GM23338 (cell line): Measurements from ENCODE around the gene KRT3. TPM values are rescaled to one million over a fixed set of nuclear protein-coding genes. Genes with fewer than 3 reads are reported as not detected.

Source experiments
- ATAC-seq: fragments of 200-7000 bp; cut with Tn5 transposase; 3 replicates; pipeline ENCODE4 v1.9.1; 2020
- DNase-seq: peaks from one replicate; pipeline ENCODE4 v3.0.0-alpha.2; 2015; ENCODE audit warnings: low spot score
- H2AFZ ChIP-seq: fragments of 200-600 bp; sonication (generic); 2 replicates; pipeline ENCODE4 v1.8.0; 2016; ENCODE audit warnings: antibody characterized with exemption, mild to moderate bottlenecking, moderate library complexity
- H3F3A ChIP-seq: fragments of 200-600 bp; sonication (generic); replicated peaks from 2 replicates; pipeline ENCODE4 v1.8.0; 2017; ENCODE audit warnings: antibody characterized with exemption, mixed run types, low read depth
- H3K27ac ChIP-seq: fragments of 200-600 bp; sonication (generic); 2 replicates; pipeline ENCODE4 v1.6.1; 2016; ENCODE audit warnings: low read depth
- H3K27me3 ChIP-seq: fragments of 200-600 bp; sonication (generic); 2 replicates; pipeline ENCODE4 v1.8.0; 2016; ENCODE audit warnings: mild to moderate bottlenecking, mixed run types, moderate library complexity; ENCODE audit not compliant: insufficient read depth
- H3K36me3 ChIP-seq: fragments of 200-600 bp; sonication (generic); 2 replicates; pipeline ENCODE4 v1.8.0; 2016; ENCODE audit warnings: mild to moderate bottlenecking; ENCODE audit not compliant: insufficient read depth
- H3K4me1 ChIP-seq: fragments of 200-600 bp; sonication (generic); 2 replicates; pipeline ENCODE4 v1.8.0; 2016; ENCODE audit warnings: mild to moderate bottlenecking, moderate library complexity; ENCODE audit not compliant: insufficient read depth
- H3K4me2 ChIP-seq: fragments of 200-600 bp; sonication (generic); 2 replicates; pipeline ENCODE4 v1.7.1; 2017; ENCODE audit warnings: mixed run types
- H3K4me3 ChIP-seq: fragments of 200-600 bp; sonication (generic); 2 replicates; pipeline ENCODE4 v1.6.1; 2016; ENCODE audit warnings: mixed run types
- H3K79me2 ChIP-seq: fragments of 200-600 bp; sonication (generic); replicated peaks from 2 replicates; pipeline ENCODE4 v1.8.0; 2017; ENCODE audit warnings: mild to moderate bottlenecking; ENCODE audit not compliant: insufficient read depth
- H3K9me2 ChIP-seq: fragments of 200-600 bp; sonication (generic); 2 replicates; pipeline ENCODE4 v1.8.0; 2017; ENCODE audit not compliant: insufficient read depth
- H4K20me1 ChIP-seq: fragments of 200-600 bp; sonication (generic); replicated peaks from 2 replicates; pipeline ENCODE4 v1.8.0; 2017; ENCODE audit warnings: mild to moderate bottlenecking; ENCODE audit not compliant: insufficient read depth
- H3K27ac Mint-ChIP-seq: 2 replicates; pipeline ENCODE4 v1.8.0; 2020; ENCODE audit warnings: inconsistent platforms, mild to moderate bottlenecking, moderate library complexity, mixed read lengths
- H3K27me3 Mint-ChIP-seq: 3 replicates; pipeline ENCODE4 v1.8.0; 2022; ENCODE audit warnings: low read depth, mild to moderate bottlenecking, moderate library complexity, mixed read lengths, inconsistent platforms; ENCODE audit not compliant: insufficient read depth, poor library complexity
- H3K36me3 Mint-ChIP-seq: 3 replicates; pipeline ENCODE4 v1.8.0; 2021; ENCODE audit warnings: low read depth, mild to moderate bottlenecking, inconsistent platforms, moderate library complexity, mixed read lengths
- H3K4me1 Mint-ChIP-seq: 3 replicates; pipeline ENCODE4 v1.8.0; 2020; ENCODE audit warnings: mild to moderate bottlenecking, inconsistent platforms, mixed read lengths
- H3K4me3 Mint-ChIP-seq: 3 replicates; pipeline ENCODE4 v1.8.0; 2021; ENCODE audit warnings: moderate library complexity, mild to moderate bottlenecking, inconsistent platforms, mixed read lengths
- H3K9me3 Mint-ChIP-seq: 3 replicates; pipeline ENCODE4 v1.8.0; 2020; ENCODE audit warnings: moderate library complexity, mild to moderate bottlenecking, inconsistent platforms, mixed read lengths
- CREB1 ChIP-seq: fragments of 250-450 bp; sonication (Bioruptor Pico); IDR thresholded peaks from 2 replicates; pipeline ENCODE4 v1.5.0; 2020; ENCODE audit warnings: low read depth, mild to moderate bottlenecking, moderate library complexity
- EZH2 ChIP-seq: fragments of 200-600 bp; sonication (generic); IDR thresholded peaks from one replicate; pipeline ENCODE4 v1.8.0; 2017; ENCODE audit warnings: antibody characterized with exemption, mild to moderate bottlenecking, low read depth; ENCODE audit not compliant: unreplicated experiment
- EZH2phosphoT487 ChIP-seq: fragments of 200-600 bp; sonication (generic); IDR thresholded peaks from one replicate; pipeline ENCODE4 v1.8.1; 2018; ENCODE audit warnings: antibody characterized with exemption; ENCODE audit not compliant: unreplicated experiment
- JUNB ChIP-seq: IDR thresholded peaks from one replicate; pipeline ENCODE4 v1.6.1; 2016; ENCODE audit warnings: antibody characterized with exemption; ENCODE audit not compliant: unreplicated experiment
- NANOG ChIP-seq: IDR thresholded peaks from 2 replicates; pipeline ENCODE4 v1.6.1; 2016; ENCODE audit warnings: antibody characterized with exemption, borderline replicate concordance
- POLR2AphosphoS5 ChIP-seq: IDR thresholded peaks from 2 replicates; pipeline ENCODE4 v1.6.1; 2016; ENCODE audit warnings: antibody characterized with exemption, low read depth
- STAT1 ChIP-seq: IDR thresholded peaks from one replicate; pipeline ENCODE4 v1.6.1; 2016; ENCODE audit warnings: antibody characterized with exemption; ENCODE audit not compliant: unreplicated experiment
- ZNF114 ChIP-seq: fragments of 250-450 bp; sonication (Bioruptor Pico); IDR thresholded peaks from 2 replicates; pipeline ENCODE4 v1.5.0; 2020; ENCODE audit warnings: mild to moderate bottlenecking, moderate library complexity
- ZNF331 ChIP-seq: fragments of 250-450 bp; sonication (Bioruptor Pico); IDR thresholded peaks from 2 replicates; pipeline ENCODE4 v1.5.0; 2020; ENCODE audit warnings: low read depth, mild to moderate bottlenecking, moderate library complexity
- polyA plus RNA-seq: library from polyadenylated mRNA; unstranded; fragments of >200 nt; fragmentation: Nextera tagmentation; extraction: Ambion mirVana; gene quantifications from 2 replicates; pipeline ENCODE4 v1.2.1, GENCODE V29; 2016
- total RNA-seq: library from RNA; depleted of rRNA; stranded (reverse); fragments of >200 nt; shearing (Covaris generic); gene quantifications from 2 replicates; pipeline ENCODE4 v1.2.3, GENCODE V29; 2014
- TF ChIP-seq, protein P1 (sequence below): fragments of 250-450 bp; sonication (Bioruptor Pico); IDR thresholded peaks from 2 replicates; pipeline ENCODE4 v1.5.0; 2020; ENCODE audit warnings: mild to moderate bottlenecking, moderate library complexity
- TF ChIP-seq, protein P2 (sequence below): IDR thresholded peaks from 2 replicates; pipeline ENCODE4 v1.6.1; 2016; ENCODE audit warnings: antibody characterized with exemption
- TF ChIP-seq, protein P3 (sequence below), 2 experiments: fragments of 200-600 bp in 1 of 2; sonication (generic) in 1 of 2; conservative IDR thresholded peaks; 2 replicates each; pipeline versions ENCODE4 v1.5.1 to v1.6.1; 2016 to 2017; ENCODE audit warnings: antibody characterized with exemption in 2 of 2, low read depth in 2 of 2, mild to moderate bottlenecking in 2 of 2, moderate library complexity in 1 of 2
- TF ChIP-seq, protein P4 (sequence below): IDR thresholded peaks from one replicate; pipeline ENCODE4 v1.6.1; 2018; ENCODE audit warnings: antibody characterized with exemption; ENCODE audit not compliant: unreplicated experiment

Gene KRT3
- total and polyA plus RNA-seq, 2 experiments from 2014 or later: not detected

DNA sequence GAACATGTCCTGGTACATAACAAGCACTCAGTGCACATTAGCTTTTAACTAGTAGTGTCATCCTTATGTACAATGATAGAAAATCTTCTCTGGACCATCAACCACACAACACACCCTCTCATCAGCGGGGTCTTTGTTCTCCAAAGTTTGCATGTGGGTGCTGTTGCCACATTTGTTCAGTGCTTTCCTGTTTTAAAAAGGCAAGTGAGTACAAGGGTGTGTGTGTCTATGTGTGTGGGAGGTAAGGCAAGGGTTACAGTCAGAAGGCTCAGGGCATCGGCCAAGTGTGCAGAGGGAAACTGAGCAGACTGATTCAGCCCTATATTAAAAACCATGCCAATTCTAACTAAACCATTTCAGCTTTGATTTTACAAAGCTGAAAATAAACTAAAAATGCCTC lies 36.7 kb downstream of the KRT3 start:
- Histone ChIP-seq H3K4me2 (no peak overlapping the region), H2AFZ (no peak overlapping the region), H3K27ac (no peak overlapping the region), H3K36me3 (no peaks in the 10 kb centered on the region; the same call in 1 of the 2 replicates), H3K4me1 (no peaks in the 10 kb centered on the region), H3F3A (no peaks in the 10 kb centered on the region), H3K27me3 (no peaks in the 10 kb centered on the region), H3K4me3 (no peak overlapping the region), H3K79me2 (no peaks in the 10 kb centered on the region), H3K9me2 (0 out of 2 replicates have a peak, but pooled peaks cover 5% of the 10 kb centered on the region), H4K20me1 (no peaks in the 10 kb centered on the region)
- Mint-ChIP-seq H3K4me1 (no peaks in the 10 kb centered on the region), H3K36me3 (peaks cover 5% of the 10 kb centered on the region), H3K27ac (no peak overlapping the region), H3K4me3 (no peak overlapping the region), H3K27me3 (peaks cover 9% of the 10 kb centered on the region), H3K9me3 (peaks cover 31% of the 10 kb centered on the region)
- ATAC-seq (no peak), DNase-seq (no peak)
- TF ChIP-seq STAT1 (no peak), ZNF331 (CRISPR knock-in tag) (no peak), NANOG (no peak), JUNB (no peak), ZNF114 (CRISPR knock-in tag) (no peak), POLR2AphosphoS5 (no peak), EZH2 (no peak), CREB1 (CRISPR knock-in tag) (no peak), EZH2phosphoT487 (no peak)
- TF ChIP-seq, protein P1, sequence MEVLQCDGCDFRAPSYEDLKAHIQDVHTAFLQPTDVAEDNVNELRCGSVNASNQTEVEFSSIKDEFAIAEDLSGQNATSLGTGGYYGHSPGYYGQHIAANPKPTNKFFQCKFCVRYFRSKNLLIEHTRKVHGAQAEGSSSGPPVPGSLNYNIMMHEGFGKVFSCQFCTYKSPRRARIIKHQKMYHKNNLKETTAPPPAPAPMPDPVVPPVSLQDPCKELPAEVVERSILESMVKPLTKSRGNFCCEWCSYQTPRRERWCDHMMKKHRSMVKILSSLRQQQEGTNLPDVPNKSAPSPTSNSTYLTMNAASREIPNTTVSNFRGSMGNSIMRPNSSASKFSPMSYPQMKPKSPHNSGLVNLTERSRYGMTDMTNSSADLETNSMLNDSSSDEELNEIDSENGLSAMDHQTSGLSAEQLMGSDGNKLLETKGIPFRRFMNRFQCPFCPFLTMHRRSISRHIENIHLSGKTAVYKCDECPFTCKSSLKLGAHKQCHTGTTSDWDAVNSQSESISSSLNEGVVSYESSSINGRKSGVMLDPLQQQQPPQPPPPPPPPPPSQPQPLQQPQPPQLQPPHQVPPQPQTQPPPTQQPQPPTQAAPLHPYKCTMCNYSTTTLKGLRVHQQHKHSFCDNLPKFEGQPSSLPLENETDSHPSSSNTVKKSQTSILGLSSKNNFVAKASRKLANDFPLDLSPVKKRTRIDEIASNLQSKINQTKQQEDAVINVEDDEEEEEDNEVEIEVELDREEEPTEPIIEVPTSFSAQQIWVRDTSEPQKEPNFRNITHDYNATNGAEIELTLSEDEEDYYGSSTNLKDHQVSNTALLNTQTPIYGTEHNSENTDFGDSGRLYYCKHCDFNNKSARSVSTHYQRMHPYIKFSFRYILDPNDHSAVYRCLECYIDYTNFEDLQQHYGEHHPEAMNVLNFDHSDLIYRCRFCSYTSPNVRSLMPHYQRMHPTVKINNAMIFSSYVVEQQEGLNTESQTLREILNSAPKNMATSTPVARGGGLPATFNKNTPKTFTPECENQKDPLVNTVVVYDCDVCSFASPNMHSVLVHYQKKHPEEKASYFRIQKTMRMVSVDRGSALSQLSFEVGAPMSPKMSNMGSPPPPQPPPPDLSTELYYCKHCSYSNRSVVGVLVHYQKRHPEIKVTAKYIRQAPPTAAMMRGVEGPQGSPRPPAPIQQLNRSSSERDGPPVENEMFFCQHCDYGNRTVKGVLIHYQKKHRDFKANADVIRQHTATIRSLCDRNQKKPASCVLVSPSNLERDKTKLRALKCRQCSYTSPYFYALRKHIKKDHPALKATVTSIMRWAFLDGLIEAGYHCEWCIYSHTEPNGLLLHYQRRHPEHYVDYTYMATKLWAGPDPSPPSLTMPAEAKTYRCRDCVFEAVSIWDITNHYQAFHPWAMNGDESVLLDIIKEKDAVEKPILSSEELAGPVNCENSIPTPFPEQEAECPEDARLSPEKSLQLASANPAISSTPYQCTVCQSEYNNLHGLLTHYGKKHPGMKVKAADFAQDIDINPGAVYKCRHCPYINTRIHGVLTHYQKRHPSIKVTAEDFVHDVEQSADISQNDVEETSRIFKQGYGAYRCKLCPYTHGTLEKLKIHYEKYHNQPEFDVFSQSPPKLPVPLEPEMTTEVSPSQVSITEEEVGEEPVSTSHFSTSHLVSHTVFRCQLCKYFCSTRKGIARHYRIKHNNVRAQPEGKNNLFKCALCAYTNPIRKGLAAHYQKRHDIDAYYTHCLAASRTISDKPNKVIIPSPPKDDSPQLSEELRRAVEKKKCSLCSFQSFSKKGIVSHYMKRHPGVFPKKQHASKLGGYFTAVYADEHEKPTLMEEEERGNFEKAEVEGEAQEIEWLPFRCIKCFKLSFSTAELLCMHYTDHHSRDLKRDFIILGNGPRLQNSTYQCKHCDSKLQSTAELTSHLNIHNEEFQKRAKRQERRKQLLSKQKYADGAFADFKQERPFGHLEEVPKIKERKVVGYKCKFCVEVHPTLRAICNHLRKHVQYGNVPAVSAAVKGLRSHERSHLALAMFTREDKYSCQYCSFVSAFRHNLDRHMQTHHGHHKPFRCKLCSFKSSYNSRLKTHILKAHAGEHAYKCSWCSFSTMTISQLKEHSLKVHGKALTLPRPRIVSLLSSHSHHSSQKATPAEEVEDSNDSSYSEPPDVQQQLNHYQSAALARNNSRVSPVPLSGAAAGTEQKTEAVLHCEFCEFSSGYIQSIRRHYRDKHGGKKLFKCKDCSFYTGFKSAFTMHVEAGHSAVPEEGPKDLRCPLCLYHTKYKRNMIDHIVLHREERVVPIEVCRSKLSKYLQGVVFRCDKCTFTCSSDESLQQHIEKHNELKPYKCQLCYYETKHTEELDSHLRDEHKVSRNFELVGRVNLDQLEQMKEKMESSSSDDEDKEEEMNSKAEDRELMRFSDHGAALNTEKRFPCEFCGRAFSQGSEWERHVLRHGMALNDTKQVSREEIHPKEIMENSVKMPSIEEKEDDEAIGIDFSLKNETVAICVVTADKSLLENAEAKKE: no peak
- TF ChIP-seq, protein P2, sequence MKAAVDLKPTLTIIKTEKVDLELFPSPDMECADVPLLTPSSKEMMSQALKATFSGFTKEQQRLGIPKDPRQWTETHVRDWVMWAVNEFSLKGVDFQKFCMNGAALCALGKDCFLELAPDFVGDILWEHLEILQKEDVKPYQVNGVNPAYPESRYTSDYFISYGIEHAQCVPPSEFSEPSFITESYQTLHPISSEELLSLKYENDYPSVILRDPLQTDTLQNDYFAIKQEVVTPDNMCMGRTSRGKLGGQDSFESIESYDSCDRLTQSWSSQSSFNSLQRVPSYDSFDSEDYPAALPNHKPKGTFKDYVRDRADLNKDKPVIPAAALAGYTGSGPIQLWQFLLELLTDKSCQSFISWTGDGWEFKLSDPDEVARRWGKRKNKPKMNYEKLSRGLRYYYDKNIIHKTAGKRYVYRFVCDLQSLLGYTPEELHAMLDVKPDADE: no peak
- TF ChIP-seq, protein P3, sequence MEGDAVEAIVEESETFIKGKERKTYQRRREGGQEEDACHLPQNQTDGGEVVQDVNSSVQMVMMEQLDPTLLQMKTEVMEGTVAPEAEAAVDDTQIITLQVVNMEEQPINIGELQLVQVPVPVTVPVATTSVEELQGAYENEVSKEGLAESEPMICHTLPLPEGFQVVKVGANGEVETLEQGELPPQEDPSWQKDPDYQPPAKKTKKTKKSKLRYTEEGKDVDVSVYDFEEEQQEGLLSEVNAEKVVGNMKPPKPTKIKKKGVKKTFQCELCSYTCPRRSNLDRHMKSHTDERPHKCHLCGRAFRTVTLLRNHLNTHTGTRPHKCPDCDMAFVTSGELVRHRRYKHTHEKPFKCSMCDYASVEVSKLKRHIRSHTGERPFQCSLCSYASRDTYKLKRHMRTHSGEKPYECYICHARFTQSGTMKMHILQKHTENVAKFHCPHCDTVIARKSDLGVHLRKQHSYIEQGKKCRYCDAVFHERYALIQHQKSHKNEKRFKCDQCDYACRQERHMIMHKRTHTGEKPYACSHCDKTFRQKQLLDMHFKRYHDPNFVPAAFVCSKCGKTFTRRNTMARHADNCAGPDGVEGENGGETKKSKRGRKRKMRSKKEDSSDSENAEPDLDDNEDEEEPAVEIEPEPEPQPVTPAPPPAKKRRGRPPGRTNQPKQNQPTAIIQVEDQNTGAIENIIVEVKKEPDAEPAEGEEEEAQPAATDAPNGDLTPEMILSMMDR (conservative IDR thresholded peaks at IDR 0.05; ENCODE audit: low read depth in 2 of 2): no peak
- TF ChIP-seq, protein P4, sequence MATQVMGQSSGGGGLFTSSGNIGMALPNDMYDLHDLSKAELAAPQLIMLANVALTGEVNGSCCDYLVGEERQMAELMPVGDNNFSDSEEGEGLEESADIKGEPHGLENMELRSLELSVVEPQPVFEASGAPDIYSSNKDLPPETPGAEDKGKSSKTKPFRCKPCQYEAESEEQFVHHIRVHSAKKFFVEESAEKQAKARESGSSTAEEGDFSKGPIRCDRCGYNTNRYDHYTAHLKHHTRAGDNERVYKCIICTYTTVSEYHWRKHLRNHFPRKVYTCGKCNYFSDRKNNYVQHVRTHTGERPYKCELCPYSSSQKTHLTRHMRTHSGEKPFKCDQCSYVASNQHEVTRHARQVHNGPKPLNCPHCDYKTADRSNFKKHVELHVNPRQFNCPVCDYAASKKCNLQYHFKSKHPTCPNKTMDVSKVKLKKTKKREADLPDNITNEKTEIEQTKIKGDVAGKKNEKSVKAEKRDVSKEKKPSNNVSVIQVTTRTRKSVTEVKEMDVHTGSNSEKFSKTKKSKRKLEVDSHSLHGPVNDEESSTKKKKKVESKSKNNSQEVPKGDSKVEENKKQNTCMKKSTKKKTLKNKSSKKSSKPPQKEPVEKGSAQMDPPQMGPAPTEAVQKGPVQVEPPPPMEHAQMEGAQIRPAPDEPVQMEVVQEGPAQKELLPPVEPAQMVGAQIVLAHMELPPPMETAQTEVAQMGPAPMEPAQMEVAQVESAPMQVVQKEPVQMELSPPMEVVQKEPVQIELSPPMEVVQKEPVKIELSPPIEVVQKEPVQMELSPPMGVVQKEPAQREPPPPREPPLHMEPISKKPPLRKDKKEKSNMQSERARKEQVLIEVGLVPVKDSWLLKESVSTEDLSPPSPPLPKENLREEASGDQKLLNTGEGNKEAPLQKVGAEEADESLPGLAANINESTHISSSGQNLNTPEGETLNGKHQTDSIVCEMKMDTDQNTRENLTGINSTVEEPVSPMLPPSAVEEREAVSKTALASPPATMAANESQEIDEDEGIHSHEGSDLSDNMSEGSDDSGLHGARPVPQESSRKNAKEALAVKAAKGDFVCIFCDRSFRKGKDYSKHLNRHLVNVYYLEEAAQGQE: no peak
